Thoracic aorta (tissue), 2 donors: ENCODE results near the gene COA5. TPM values are rescaled to one million over a fixed set of nuclear protein-coding genes. Genes with fewer than 3 reads are reported as not detected.
"Not testable (repeated sequence)": the region's sequence is repeated elsewhere in the genome, so short reads cannot be mapped to it uniquely, and the experiment has no call there.

Experiments
- ATAC-seq: fragments of 150-250 bp; one replicate; pipeline ENCODE4 v1.8.0; 2017; ENCODE audit warnings: low read depth; ENCODE audit not compliant: insufficient number of reproducible peaks, low FRiP score
- DNase-seq: peaks from one replicate; pipeline ENCODE4 v3.0.0-alpha.2; 2020; ENCODE audit warnings: low spot score
- H3K27ac ChIP-seq, 2 donors: fragments of 200-600 bp; sonication (generic); 1 replicate in 1 of 2; 2 replicates in 1 of 2; pipeline ENCODE4 v1.5.1; 2016; ENCODE audit warnings: mild to moderate bottlenecking in 2 of 2, moderate library complexity in 2 of 2
- H3K27me3 ChIP-seq: fragments of 200-600 bp; sonication (generic); replicated peaks from 2 replicates; pipeline ENCODE4 v1.6.0; 2016; ENCODE audit warnings: mild to moderate bottlenecking; ENCODE audit not compliant: insufficient read depth
- H3K36me3 ChIP-seq: fragments of 200-600 bp; sonication (generic); one replicate; pipeline ENCODE4 v1.5.1; 2016
- H3K4me1 ChIP-seq, 2 donors: fragments of 200-600 bp; sonication (generic); 1 replicate in 1 of 2; 2 replicates in 1 of 2; pipeline versions ENCODE4 v1.5.1 to v1.6.0; 2016; ENCODE audit warnings: low read depth in 2 of 2, mild to moderate bottlenecking in 1 of 2; ENCODE audit not compliant: control insufficient read depth in 1 of 2
- H3K4me3 ChIP-seq: fragments of 200-600 bp; sonication (generic); 2 replicates; pipeline ENCODE4 v1.5.1; 2016; ENCODE audit warnings: mild to moderate bottlenecking
- H3K9me3 ChIP-seq: fragments of 200-600 bp; sonication (generic); 2 replicates; pipeline ENCODE4 v1.5.1; 2016
- CTCF ChIP-seq: fragments of 200-600 bp; sonication (generic); IDR thresholded peaks from one replicate; pipeline ENCODE4 v1.5.1; 2019; ENCODE audit warnings: antibody characterized with exemption
- total RNA-seq, 2 donors: library from RNA; depleted of rRNA; stranded (reverse); fragments of >200 nt; gene quantifications; one replicate each; pipeline versions ENCODE4 v1.1.0 to v1.2.3, GENCODE V29; 2016

COA5 gene
- total RNA-seq, 2 donors from 2014 or later, result 29.8 to 37.5 TPM

GRCh38 chr2:98605076-98605475 lies 3.2 kb downstream of the COA5 start:
- no peak for TF ChIP-seq CTCF
- ATAC-seq, result no peak
- no peak overlapping the region for H3K27ac ChIP-seq

GRCh38 chr2:98604547-98604946 lies 3.8 kb downstream of the COA5 start:
- peaks cover 9% of the 10 kb centered on the region for H3K36me3 ChIP-seq
- ATAC-seq (no peak), DNase-seq (no peak)
- H3K27ac ChIP-seq, result no peak overlapping the region
- no peak for TF ChIP-seq CTCF
- peaks cover 18 to 23% of the 10 kb centered on the region in 2 donors for H3K4me1 ChIP-seq
- no peaks in the 10 kb centered on the region for H3K9me3 ChIP-seq
- no peak overlapping the region for H3K4me3 ChIP-seq
- H3K27me3 ChIP-seq, result no peaks in the 10 kb centered on the region

More at GRCh38 chr2:98605076-98605475, 3.2 kb downstream of the COA5 start:
- no peaks in the 10 kb centered on the region for H3K27me3 ChIP-seq
- H3K36me3 ChIP-seq, result peaks cover 4% of the 10 kb centered on the region
- no peaks in the 10 kb centered on the region for H3K9me3 ChIP-seq
- H3K4me3 ChIP-seq, result no peak overlapping the region
- DNase-seq, result no peak
- H3K4me1 ChIP-seq, result peaks cover 23 to 28% of the 10 kb centered on the region in 2 donors

- DNase-seq (no peak), ATAC-seq (no peak)
- Histone ChIP-seq H3K9me3 (no peaks in the 10 kb centered on the region), H3K4me3 (no peak overlapping the region), H3K27me3 (no peaks in the 10 kb centered on the region), H3K27ac (no peak overlapping the region), H3K36me3 (peaks cover 14% of the 10 kb centered on the region), H3K4me1 (peaks cover 5% of the 10 kb centered on the region in 2 donors)
- peak; percentile 3 for TF ChIP-seq CTCF
Observed at GRCh38 chr2:98601532-98602132, 6.7 kb downstream of the COA5 start.

DNA sequence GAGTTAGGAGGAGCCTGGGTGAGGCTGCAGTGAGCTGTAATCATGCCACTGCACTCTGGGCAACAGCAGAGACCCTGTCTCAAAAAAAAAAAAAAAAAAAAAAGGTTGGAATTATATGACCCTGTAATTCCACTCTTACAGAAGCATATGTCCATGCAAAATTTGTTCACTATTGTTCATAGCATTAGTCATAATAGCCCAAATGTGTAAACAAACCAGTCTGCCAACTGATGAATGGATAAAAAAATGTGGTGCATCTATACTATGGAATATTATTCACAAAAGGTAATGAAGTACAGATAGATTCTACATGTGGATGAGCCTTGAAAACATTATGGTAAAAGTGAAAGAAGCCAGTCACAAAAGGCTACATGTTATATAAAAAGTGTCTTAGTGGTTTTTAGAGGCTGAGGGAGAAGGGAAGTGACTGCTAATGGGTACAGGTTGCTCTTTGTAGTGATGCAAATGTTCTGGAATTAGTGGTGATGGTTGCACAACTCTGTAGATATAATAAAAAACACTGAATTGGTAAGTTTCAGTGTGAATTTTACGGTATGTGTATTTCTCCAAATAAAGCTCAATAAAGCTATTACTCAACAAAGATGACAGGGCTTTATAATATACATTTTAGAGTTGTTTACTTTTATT lies 9.4 kb downstream of the COA5 start:
- Histone ChIP-seq H3K27me3 (no peaks in the 10 kb centered on the region), H3K36me3 (peaks cover 14% of the 10 kb centered on the region), H3K9me3 (no peaks in the 10 kb centered on the region), H3K4me3 (no peak overlapping the region), H3K4me1 (no peaks in the 10 kb centered on the region), H3K27ac (no peak overlapping the region)
- no peak for ATAC-seq
- DNase-seq, result no peak
- TF ChIP-seq CTCF, result no peak

DNA sequence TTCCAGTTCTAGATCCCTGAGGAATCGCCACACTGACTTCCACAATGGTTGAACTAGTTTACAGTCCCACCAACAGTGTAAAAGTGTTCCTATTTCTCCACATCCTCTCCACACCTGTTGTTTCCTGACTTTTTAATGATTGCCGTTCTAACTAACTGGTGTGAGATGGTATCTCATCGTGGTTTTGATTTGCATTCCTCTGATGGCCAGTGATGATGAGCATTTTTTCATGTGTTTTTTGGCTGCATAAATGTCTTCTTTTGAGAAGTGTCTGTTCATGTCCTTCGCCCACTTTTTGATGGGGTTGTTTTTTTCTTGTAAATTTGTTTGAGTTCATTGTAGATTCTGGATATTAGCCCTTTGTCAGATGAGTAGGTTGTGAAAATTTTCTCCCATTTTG lies 13.6 kb downstream of the COA5 start:
- not testable (repeated sequence) for DNase-seq, H3K4me1 ChIP-seq, H3K27me3 ChIP-seq, ATAC-seq, H3K9me3 ChIP-seq, H3K27ac ChIP-seq, H3K36me3 ChIP-seq, H3K4me3 ChIP-seq

- no peaks in the 10 kb centered on the region for H3K36me3 ChIP-seq
- no peak for DNase-seq
- no peak for TF ChIP-seq CTCF
Observed at GRCh38 chr2:98592565-98592964, 15.7 kb downstream of the COA5 start.

More at GRCh38 chr2:98592565-98592964, 15.7 kb downstream of the COA5 start:
- no peak overlapping the region for H3K4me3 ChIP-seq
- H3K4me1 ChIP-seq, result no peaks in the 10 kb centered on the region
- no peaks in the 10 kb centered on the region for H3K27me3 ChIP-seq
- ATAC-seq, result no peak
- no peaks in the 10 kb centered on the region for H3K9me3 ChIP-seq
- H3K27ac ChIP-seq, result no peak overlapping the region
